ENCODE results near the gene TMPRSS9.

The TMPRSS9 gene

DNA sequence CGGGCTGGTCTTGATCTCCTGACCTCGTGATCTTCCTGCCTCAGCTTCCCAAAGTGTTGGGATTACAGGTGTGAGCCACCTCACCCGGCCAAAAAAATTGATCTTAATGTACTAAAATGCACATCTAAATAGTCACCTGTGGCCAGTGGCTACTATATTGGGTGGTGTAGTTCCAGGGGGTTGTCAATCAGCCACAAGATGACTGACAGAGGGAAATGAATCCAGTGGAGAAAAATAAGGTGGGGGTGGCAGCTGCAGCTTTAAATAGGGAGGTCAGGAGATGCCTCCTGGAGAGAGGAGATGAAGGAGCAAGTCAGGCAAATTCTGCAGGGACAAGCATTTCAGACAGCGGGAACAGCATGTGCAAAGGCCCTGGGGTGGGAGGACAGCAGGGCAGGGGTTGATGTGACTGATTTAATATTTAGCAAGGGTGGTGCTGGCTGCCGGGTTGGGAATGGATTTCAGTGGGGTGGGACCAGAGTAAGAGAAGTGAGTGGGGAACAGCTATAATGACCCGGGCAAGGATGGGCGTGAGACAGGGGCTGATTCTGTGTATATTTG is 49.4 kb downstream of the TMPRSS9 start:
- no peak for TF ChIP-seq RAD21 (IDR thresholded peaks at IDR 0.05; ENCODE audit: low read depth)
- no peak for TF ChIP-seq EGR1 (IDR thresholded peaks at IDR 0.05)
- no peak for TF ChIP-seq FOXM1 (IDR thresholded peaks at IDR 0.05; ENCODE audit: borderline replicate concordance, low read depth)
- no peak for TF ChIP-seq TAF1 (IDR thresholded peaks at IDR 0.05; ENCODE audit: low read depth)
- no peak for TF ChIP-seq EP300 (IDR thresholded peaks at IDR 0.05; ENCODE audit: borderline replicate concordance)
- TF ChIP-seq CEBPB (IDR thresholded peaks at IDR 0.05), result no peak
- no peak for TF ChIP-seq NFIC (IDR thresholded peaks at IDR 0.05)
- no peak for TF ChIP-seq CREB1 (IDR thresholded peaks at IDR 0.05; ENCODE audit: low read depth)
- TF ChIP-seq, protein P1, sequence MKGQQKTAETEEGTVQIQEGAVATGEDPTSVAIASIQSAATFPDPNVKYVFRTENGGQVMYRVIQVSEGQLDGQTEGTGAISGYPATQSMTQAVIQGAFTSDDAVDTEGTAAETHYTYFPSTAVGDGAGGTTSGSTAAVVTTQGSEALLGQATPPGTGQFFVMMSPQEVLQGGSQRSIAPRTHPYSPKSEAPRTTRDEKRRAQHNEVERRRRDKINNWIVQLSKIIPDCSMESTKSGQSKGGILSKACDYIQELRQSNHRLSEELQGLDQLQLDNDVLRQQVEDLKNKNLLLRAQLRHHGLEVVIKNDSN (IDR thresholded peaks at IDR 0.05), result no peak
- TF ChIP-seq, protein P2, sequence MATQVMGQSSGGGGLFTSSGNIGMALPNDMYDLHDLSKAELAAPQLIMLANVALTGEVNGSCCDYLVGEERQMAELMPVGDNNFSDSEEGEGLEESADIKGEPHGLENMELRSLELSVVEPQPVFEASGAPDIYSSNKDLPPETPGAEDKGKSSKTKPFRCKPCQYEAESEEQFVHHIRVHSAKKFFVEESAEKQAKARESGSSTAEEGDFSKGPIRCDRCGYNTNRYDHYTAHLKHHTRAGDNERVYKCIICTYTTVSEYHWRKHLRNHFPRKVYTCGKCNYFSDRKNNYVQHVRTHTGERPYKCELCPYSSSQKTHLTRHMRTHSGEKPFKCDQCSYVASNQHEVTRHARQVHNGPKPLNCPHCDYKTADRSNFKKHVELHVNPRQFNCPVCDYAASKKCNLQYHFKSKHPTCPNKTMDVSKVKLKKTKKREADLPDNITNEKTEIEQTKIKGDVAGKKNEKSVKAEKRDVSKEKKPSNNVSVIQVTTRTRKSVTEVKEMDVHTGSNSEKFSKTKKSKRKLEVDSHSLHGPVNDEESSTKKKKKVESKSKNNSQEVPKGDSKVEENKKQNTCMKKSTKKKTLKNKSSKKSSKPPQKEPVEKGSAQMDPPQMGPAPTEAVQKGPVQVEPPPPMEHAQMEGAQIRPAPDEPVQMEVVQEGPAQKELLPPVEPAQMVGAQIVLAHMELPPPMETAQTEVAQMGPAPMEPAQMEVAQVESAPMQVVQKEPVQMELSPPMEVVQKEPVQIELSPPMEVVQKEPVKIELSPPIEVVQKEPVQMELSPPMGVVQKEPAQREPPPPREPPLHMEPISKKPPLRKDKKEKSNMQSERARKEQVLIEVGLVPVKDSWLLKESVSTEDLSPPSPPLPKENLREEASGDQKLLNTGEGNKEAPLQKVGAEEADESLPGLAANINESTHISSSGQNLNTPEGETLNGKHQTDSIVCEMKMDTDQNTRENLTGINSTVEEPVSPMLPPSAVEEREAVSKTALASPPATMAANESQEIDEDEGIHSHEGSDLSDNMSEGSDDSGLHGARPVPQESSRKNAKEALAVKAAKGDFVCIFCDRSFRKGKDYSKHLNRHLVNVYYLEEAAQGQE (IDR thresholded peaks at IDR 0.05; ENCODE audit: low read depth), result no peak
- TF ChIP-seq TCF12 (IDR thresholded peaks at IDR 0.05; ENCODE audit: low read depth), result no peak
- TF ChIP-seq, protein P3, sequence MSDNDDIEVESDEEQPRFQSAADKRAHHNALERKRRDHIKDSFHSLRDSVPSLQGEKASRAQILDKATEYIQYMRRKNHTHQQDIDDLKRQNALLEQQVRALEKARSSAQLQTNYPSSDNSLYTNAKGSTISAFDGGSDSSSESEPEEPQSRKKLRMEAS (IDR thresholded peaks at IDR 0.05), result no peak
- no peak for TF ChIP-seq YY1 (IDR thresholded peaks at IDR 0.05; ENCODE audit: low read depth)

DNA sequence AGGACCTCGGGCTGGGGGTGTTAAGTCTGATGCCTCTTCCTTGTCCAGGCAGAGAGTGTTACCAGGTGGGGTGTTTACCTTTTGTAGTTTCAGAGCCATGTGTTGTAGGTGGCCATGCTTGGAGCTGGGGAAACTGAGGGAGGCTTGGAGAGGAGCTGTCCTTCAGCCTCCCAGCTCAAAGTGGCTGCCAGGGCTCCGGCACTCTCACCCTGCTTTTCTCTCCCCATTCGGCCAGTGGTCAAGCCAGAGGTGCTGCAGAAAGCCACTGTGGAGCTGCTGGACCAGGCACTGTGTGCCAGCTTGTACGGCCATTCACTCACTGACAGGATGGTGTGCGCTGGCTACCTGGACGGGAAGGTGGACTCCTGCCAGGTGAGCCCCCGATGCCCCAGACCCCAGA is 50.0 kb downstream of the TMPRSS9 start:
- no peak for TF ChIP-seq TCF12 (IDR thresholded peaks at IDR 0.05; ENCODE audit: low read depth)

DNA sequence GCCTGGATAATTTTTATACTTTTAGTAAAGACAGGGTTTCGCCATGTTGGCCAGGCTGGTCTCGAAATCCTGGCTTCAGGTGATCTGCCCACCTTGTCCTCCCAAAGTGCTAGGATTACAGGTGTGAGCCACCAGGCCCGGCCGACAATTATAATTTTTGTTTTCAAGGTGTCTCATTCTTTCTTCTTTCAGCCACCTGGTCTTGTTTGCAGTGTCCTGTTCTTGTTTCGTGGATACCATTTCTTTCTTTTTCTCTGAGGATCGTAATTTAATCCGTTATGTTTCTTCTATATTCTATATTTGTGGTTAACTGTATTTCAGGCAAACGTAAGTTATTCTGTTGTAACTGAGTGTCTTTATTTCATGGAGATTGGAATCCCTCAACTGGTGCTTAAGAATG is 51.6 kb downstream of the TMPRSS9 start:
- TF ChIP-seq NFIC (IDR thresholded peaks at IDR 0.05) (no peak), EP300 (IDR thresholded peaks at IDR 0.05; ENCODE audit: borderline replicate concordance) (no peak), TAF1 (IDR thresholded peaks at IDR 0.05; ENCODE audit: low read depth) (no peak), EGR1 (IDR thresholded peaks at IDR 0.05) (no peak), RAD21 (IDR thresholded peaks at IDR 0.05; ENCODE audit: low read depth) (no peak), YY1 (IDR thresholded peaks at IDR 0.05; ENCODE audit: low read depth) (no peak), TCF12 (IDR thresholded peaks at IDR 0.05; ENCODE audit: low read depth) (no peak), ZBTB7A (IDR thresholded peaks at IDR 0.05; ENCODE audit: low read depth) (no peak), TEAD4 (IDR thresholded peaks at IDR 0.05) (no peak)
- TF ChIP-seq, protein P2 (IDR thresholded peaks at IDR 0.05; ENCODE audit: low read depth), result no peak
- TF ChIP-seq, protein P1 (IDR thresholded peaks at IDR 0.05), result no peak
- TF ChIP-seq, protein P3 (IDR thresholded peaks at IDR 0.05), result no peak

DNA sequence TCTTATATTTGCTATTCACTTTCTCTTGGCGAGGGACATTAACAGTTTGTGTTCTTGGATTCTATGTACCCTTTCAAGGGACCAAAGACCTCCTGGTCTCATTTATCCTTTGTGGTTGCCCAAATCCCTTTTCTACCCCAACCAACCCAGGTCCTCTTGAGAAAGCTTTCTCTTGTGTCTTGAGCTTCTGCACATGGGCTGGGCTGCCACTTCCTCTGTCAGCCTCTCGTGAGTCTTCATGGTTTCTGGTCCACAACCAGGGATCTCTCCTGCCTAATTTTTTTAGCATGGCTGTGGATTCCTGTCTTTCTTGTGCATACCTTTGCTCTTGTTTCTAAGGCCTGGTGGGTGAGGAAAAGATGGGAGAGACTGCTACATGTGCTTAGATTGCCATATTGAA is 52.4 kb downstream of the TMPRSS9 start:
- TF ChIP-seq TCF12 (IDR thresholded peaks at IDR 0.05; ENCODE audit: low read depth) (no peak), NFIC (IDR thresholded peaks at IDR 0.05) (no peak)
- TF ChIP-seq, protein P2 (IDR thresholded peaks at IDR 0.05; ENCODE audit: low read depth), result no peak

DNA sequence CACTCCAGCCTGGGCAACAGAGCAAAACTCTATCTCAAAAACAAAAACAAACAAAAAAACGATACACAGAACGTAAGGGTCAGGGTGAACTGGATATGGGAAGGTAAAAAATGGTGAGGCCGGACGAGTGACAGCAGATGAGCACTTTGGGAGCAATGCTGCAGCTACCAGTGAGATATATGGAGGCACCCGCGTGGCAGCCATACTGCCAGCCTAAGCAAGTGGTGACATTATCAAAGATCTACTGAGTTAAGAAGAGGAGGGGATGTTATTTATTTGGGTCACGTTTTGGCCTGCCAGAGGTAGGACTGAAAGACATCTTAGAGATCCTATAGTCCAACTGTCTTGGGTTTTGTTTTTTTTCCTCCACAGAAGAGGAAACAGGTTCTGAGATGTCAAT is 53.1 kb downstream of the TMPRSS9 start:
- TF ChIP-seq, protein P1 (IDR thresholded peaks at IDR 0.05), result no peak
- TF ChIP-seq EGR1 (IDR thresholded peaks at IDR 0.05), result no peak
- TF ChIP-seq YY1 (IDR thresholded peaks at IDR 0.05; ENCODE audit: low read depth), result no peak
- no peak for TF ChIP-seq NFIC (IDR thresholded peaks at IDR 0.05)
- TF ChIP-seq EP300 (IDR thresholded peaks at IDR 0.05; ENCODE audit: borderline replicate concordance), result no peak
- TF ChIP-seq RAD21 (IDR thresholded peaks at IDR 0.05; ENCODE audit: low read depth), result no peak
- no peak for TF ChIP-seq FOXM1 (IDR thresholded peaks at IDR 0.05; ENCODE audit: borderline replicate concordance, low read depth)
- TF ChIP-seq, protein P2 (IDR thresholded peaks at IDR 0.05; ENCODE audit: low read depth), result no peak
- no peak for TF ChIP-seq ZBTB7A (IDR thresholded peaks at IDR 0.05; ENCODE audit: low read depth)
- TF ChIP-seq, protein P3 (IDR thresholded peaks at IDR 0.05), result no peak
- TF ChIP-seq CEBPB (IDR thresholded peaks at IDR 0.05), result no peak
- TF ChIP-seq CREB1 (IDR thresholded peaks at IDR 0.05; ENCODE audit: low read depth), result no peak

Data from Ishikawa (cell line).